ENCODE results near the gene SLC4A8. TPM values are rescaled to one million over a fixed set of nuclear protein-coding genes. Genes with fewer than 3 reads are reported as not detected.

SLC4A8 gene
- total RNA-seq, 1 experiment from 2014 or later: 62.7 TPM

GRCh38 chr12:51417826-51418225 is 6.8 kb upstream of the SLC4A8 start:
- peaks cover 42% of the 10 kb centered on the region for H3K4me1 Mint-ChIP-seq (ENCODE audit: low read depth, unreplicated experiment)
- Histone ChIP-seq H3K9me3 (no peaks in the 10 kb centered on the region), H3K4me3 (ENCODE audit: low read depth, low read length) (no peak overlapping the region), H3K36me3 (ENCODE audit: control insufficient read depth, insufficient read depth, low read length) (no peaks in the 10 kb centered on the region), H3K4me1 (peaks cover 30% of the 10 kb centered on the region), H3K27me3 (replicated peaks; ENCODE audit: control insufficient read depth, insufficient read depth, low read length) (no peaks in the 10 kb centered on the region)
- ChIA-PET POLR2A (no interaction called here), CTCF (interaction anchor here (2.0 kb wide), 1 partner anchor 104 kb away, joined by 8 read pairs; no protein-coding TSS in a partner anchor)
- TF ChIP-seq CTCF (IDR thresholded peaks at IDR 0.05; ENCODE audit: insufficient read depth in 1 of 2, low read depth in 1 of 2, low read length in 1 of 2, severe bottlenecking in 1 of 2, unreplicated experiment in 1 of 2): no peak
- H3K27ac Mint-ChIP-seq (ENCODE audit: unreplicated experiment): peak overlapping the region; percentile 2
- H3K27me3 Mint-ChIP-seq (ENCODE audit: insufficient read depth, unreplicated experiment): no peaks in the 10 kb centered on the region
- H3K36me3 Mint-ChIP-seq (ENCODE audit: insufficient read depth, unreplicated experiment): peaks cover 5% of the 10 kb centered on the region
- H3K9me3 Mint-ChIP-seq (ENCODE audit: unreplicated experiment): no peaks in the 10 kb centered on the region
- no peak for DNase-seq
- intact Hi-C loops (cut with micrococcal nuclease; ENCODE audit: unreplicated experiment): no loop called here
- H3K4me3 Mint-ChIP-seq (ENCODE audit: unreplicated experiment): no peak overlapping the region
- BruUV-seq (replicated peaks): no TSS peak

DNA sequence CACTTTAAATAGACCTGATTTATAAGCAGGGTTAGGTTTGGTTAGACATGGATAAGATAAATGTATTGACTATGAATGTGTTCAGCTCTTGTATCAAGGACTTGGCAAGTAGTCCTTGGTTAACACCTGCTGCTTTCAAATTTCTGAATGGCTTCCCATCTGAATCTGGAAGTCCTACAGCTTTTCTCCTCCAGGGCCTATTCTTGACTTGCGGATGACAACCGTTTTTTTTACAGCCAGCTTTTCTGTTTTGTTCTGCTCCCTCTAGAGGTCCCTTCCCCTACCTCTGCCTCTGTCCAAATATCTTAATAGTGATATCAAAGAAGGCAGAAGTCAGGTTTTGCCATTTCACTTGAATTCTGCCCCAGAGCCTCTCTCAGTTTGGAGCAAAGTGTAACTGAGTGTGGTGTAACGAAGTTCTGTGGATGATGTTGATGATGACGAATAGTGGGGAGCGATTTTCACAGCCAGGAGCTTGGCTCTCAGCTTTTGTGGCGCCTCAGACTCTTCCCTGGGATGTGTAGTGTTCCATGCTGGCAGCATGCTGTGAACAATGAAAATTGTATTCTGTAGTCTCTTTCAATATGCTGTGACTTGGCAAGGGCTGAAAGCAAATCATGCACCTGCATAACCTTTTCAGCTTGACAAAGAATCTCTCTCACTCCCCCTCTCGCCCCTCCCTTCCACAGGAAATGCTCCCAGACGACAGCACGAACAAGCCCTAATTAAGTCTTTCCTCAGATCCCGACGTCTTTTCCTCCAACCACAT is 5.0 kb upstream of the SLC4A8 start:
- TF ChIP-seq CTCF (IDR thresholded peaks at IDR 0.05; ENCODE audit: insufficient read depth in 1 of 2, low read depth in 1 of 2, low read length in 1 of 2, severe bottlenecking in 1 of 2, unreplicated experiment in 1 of 2): peak; percentile 20 to 39
- H3K9me3 Mint-ChIP-seq (ENCODE audit: unreplicated experiment): no peaks in the 10 kb centered on the region
- no peaks in the 10 kb centered on the region for H3K27me3 Mint-ChIP-seq (ENCODE audit: insufficient read depth, unreplicated experiment)
- ChIA-PET CTCF (interaction anchor here (0.6 to 3.8 kb wide), 15 partner anchors 10 to 456 kb away, joined by 3 to 58 read pairs (median 4); partner anchors contain the start of gene GALNT6), POLR2A (interaction anchor here (0.6 to 1.1 kb wide), 2 partner anchors 27 to 36 kb away, joined by 3 to 4 read pairs; no protein-coding TSS in a partner anchor)
- no peak overlapping the region for H3K27ac Mint-ChIP-seq (ENCODE audit: unreplicated experiment)
- intact Hi-C loops (cut with micrococcal nuclease; ENCODE audit: unreplicated experiment): loop anchor here (1.0 to 5.0 kb wide), 3 partner anchors 19 to 448 kb away; partner anchors contain the start of gene SCN8A
- H3K4me3 Mint-ChIP-seq (ENCODE audit: unreplicated experiment): no peak overlapping the region
- Histone ChIP-seq H3K4me1 (peaks cover 30% of the 10 kb centered on the region), H3K36me3 (ENCODE audit: control insufficient read depth, insufficient read depth, low read length) (no peaks in the 10 kb centered on the region), H3K4me3 (ENCODE audit: low read depth, low read length) (no peak overlapping the region), H3K27me3 (replicated peaks; ENCODE audit: control insufficient read depth, insufficient read depth, low read length) (no peaks in the 10 kb centered on the region), H3K9me3 (no peaks in the 10 kb centered on the region)
- peaks cover 11% of the 10 kb centered on the region for H3K36me3 Mint-ChIP-seq (ENCODE audit: insufficient read depth, unreplicated experiment)
- DNase-seq: peak in 1 of 2 experiments; percentile 41
- BruUV-seq (replicated peaks): no TSS peak
- peaks cover 30% of the 10 kb centered on the region for H3K4me1 Mint-ChIP-seq (ENCODE audit: low read depth, unreplicated experiment)

DNA sequence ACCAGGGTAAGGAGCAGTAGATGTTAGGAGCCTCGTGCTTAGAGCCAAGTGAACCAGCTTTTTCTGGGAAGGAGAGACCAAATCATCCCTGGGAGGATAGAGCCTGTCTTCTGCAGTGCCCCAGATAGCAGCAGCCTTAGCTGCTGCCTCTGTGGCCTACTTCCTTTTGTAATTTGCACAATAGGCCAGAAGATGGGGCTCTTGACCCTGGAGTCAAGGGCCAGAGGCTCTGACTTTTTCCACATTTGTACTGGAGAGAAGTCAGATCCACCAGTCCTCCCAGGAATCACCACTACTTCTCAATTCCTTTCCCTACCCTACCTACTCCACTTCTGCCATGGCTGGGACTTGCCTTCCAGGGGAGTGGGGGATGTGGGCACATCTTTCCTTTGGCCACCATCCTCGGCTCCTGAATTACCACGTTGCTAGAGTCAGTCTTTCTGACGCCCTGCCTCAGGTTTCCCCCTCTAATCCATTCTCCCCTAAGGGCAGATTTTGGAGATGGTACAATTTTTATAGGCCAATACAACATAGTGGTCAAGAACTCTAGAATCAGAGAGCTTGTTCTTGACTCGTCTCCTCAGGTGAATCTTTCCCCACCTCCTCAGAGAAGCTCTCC is 3.3 kb upstream of the SLC4A8 start:
- Mint-ChIP-seq H3K27me3 (ENCODE audit: insufficient read depth, unreplicated experiment) (no peaks in the 10 kb centered on the region), H3K27ac (ENCODE audit: unreplicated experiment) (no peak overlapping the region), H3K9me3 (ENCODE audit: unreplicated experiment) (no peaks in the 10 kb centered on the region), H3K4me3 (ENCODE audit: unreplicated experiment) (no peak overlapping the region), H3K4me1 (ENCODE audit: low read depth, unreplicated experiment) (peaks cover 32% of the 10 kb centered on the region), H3K36me3 (ENCODE audit: insufficient read depth, unreplicated experiment) (peaks cover 19% of the 10 kb centered on the region)
- no TSS peak for BruUV-seq (replicated peaks)
- Histone ChIP-seq H3K27me3 (replicated peaks; ENCODE audit: control insufficient read depth, insufficient read depth, low read length) (no peaks in the 10 kb centered on the region), H3K9me3 (no peaks in the 10 kb centered on the region), H3K4me1 (peaks cover 36% of the 10 kb centered on the region), H3K4me3 (ENCODE audit: low read depth, low read length) (no peak overlapping the region), H3K36me3 (ENCODE audit: control insufficient read depth, insufficient read depth, low read length) (no peaks in the 10 kb centered on the region)
- peak; percentile 73 to 86 for DNase-seq
- TF ChIP-seq CTCF (IDR thresholded peaks at IDR 0.05; ENCODE audit: insufficient read depth in 1 of 2, low read depth in 1 of 2, low read length in 1 of 2, severe bottlenecking in 1 of 2, unreplicated experiment in 1 of 2): peak; percentile 88 to 89
- intact Hi-C loops (cut with micrococcal nuclease; ENCODE audit: unreplicated experiment): loop anchor here (1.0 to 5.0 kb wide), 6 partner anchors 111 to 446 kb away; partner anchors contain the start of gene SCN8A
- ChIA-PET CTCF (interaction anchor here (0.6 to 3.8 kb wide), 18 partner anchors 9 to 454 kb away, joined by 3 to 58 read pairs (median 6); partner anchors contain the start of genes GALNT6 and SCN8A), POLR2A (interaction anchor here (0.6 kb wide), 1 partner anchor 57 kb away, joined by 3 read pairs; no protein-coding TSS in a partner anchor)
